Memory B cell (primary cell): Measurements from ENCODE around the gene SMC4.
"Not testable (repeated sequence)": the region's sequence is repeated elsewhere in the genome, so short reads cannot be mapped to it uniquely, and the experiment has no call there.

Experiments
- ATAC-seq: fragments of 150-1000 bp; cut with Tn5 transposase; 2 replicates; pipeline ENCODE4 v1.10.0; 2021; ENCODE audit warnings: low read depth, mild to moderate bottlenecking, moderate library complexity
- DNase-seq, 2 donors: peaks; one replicate each; pipeline ENCODE4 v3.0.0; 2022; ENCODE audit warnings: low spot score in 2 of 2
- H3K27ac Mint-ChIP-seq: one replicate; pipeline ENCODE4 v1.8.0; 2022; ENCODE audit warnings: mild to moderate bottlenecking, moderate library complexity, mixed read lengths
- H3K27me3 Mint-ChIP-seq: one replicate; pipeline ENCODE4 v1.8.0; 2022; ENCODE audit warnings: mixed read lengths
- H3K36me3 Mint-ChIP-seq: one replicate; pipeline ENCODE4 v1.8.0; 2022; ENCODE audit warnings: mild to moderate bottlenecking, mixed read lengths
- H3K4me1 Mint-ChIP-seq: one replicate; pipeline ENCODE4 v1.8.0; 2022; ENCODE audit warnings: mixed read lengths
- H3K4me3 Mint-ChIP-seq: one replicate; pipeline ENCODE4 v1.8.0; 2022; ENCODE audit warnings: mild to moderate bottlenecking, moderate library complexity, mixed read lengths
- H3K9me3 Mint-ChIP-seq: one replicate; pipeline ENCODE4 v1.8.0; 2022; ENCODE audit warnings: mixed read lengths

SMC4 gene

DNA sequence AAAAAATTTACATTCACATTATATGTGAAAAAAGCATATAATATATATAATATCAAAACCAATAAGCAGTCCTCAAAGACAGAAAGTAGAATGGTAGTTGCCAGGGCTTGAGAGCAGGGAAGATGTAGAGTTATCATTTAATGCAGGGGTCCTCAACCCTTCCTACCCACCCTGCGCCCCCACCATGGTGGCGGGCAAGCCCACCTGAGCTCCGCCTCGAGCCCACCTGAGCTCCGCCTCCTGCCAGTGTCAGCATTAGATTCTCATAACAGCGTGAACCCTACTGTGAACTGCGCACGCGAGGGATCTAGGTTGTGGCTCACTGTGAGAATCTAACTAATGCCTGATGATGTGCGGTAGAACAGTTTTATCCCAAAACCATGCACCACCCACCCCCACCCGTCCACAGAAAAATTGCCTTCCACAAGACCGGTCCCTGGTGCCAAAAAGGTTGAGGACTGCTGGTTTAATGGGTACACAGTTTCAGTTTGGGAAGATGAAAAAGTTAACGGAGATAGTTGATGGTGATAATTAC lies 47.1 kb downstream of the SMC4 start:
- Mint-ChIP-seq H3K27ac (no peak overlapping the region), H3K4me3 (no peak overlapping the region), H3K9me3 (no peaks in the 10 kb centered on the region), H3K27me3 (no peaks in the 10 kb centered on the region), H3K36me3 (peaks cover 16% of the 10 kb centered on the region), H3K4me1 (peaks cover 29% of the 10 kb centered on the region)
- DNase-seq: no peak
- no peak for ATAC-seq

DNA sequence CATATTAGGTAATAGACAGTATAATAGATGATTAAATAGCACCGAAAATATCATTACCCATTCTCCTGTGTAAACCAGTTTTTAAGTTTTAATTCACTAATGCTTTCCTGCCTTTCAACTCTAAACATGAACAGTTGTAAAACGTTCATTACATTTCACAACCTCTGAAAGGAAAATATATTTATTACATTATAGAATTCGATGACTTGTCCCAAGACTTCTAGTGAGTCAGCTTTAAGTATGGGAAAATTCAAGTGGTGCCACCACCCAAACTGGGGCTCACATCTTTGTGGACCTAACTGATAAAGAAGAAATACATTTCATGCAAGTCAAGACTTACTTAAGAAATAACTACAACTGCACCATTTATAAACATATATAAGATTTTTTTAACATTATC lies 48.1 kb downstream of the SMC4 start:
- ATAC-seq (no peak), DNase-seq (no peak)
- H3K27me3 Mint-ChIP-seq: no peaks in the 10 kb centered on the region
- peaks cover 26% of the 10 kb centered on the region for H3K4me1 Mint-ChIP-seq
- H3K27ac Mint-ChIP-seq: no peak overlapping the region
- peaks cover 14% of the 10 kb centered on the region for H3K36me3 Mint-ChIP-seq
- H3K4me3 Mint-ChIP-seq: no peak overlapping the region
- no peaks in the 10 kb centered on the region for H3K9me3 Mint-ChIP-seq

DNA sequence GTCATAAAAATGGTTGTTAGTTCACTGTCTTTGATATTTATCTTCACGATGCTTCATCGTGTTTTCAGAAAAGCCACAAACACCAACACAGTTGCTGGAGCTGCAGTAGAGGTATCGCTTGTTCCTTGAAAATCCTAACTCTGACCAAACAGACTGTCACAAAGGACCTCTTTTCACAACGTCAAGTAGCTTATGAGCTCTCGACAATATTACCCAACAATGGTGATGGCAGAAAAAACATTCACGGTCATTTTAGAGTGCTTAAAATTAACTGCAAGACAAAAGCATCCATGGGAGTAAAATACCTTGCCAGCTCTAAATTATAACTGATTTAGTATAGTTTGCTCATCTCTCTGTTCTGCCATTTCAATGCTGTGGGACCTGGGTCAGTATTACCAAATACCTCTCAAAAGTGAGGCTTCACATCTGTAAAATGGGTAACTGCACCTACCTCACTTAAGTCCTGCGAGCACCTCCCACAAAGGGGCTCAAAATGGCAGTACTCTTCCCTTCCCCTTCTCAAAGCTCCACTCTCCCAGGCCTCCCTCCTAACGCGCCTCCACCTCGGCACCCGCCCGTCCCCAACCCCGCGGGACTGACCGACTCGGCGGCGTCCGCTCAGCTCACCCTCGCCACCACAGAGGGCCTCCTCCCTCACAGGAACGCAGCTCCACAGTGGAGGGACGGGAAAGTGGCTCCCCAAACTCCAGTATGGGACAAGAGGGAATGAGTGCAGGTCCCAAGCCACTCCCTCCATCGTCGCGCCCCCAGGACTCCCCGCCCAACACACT lies 49.6 kb downstream of the SMC4 start:
- Mint-ChIP-seq H3K27me3 (no peaks in the 10 kb centered on the region), H3K4me1 (peaks cover 25% of the 10 kb centered on the region), H3K36me3 (peaks cover 9% of the 10 kb centered on the region), H3K27ac (peak overlapping the region; percentile 93), H3K9me3 (no peaks in the 10 kb centered on the region), H3K4me3 (peak overlapping the region; percentile 98)
- peak; percentile 39 for ATAC-seq
- DNase-seq: no peak

DNA sequence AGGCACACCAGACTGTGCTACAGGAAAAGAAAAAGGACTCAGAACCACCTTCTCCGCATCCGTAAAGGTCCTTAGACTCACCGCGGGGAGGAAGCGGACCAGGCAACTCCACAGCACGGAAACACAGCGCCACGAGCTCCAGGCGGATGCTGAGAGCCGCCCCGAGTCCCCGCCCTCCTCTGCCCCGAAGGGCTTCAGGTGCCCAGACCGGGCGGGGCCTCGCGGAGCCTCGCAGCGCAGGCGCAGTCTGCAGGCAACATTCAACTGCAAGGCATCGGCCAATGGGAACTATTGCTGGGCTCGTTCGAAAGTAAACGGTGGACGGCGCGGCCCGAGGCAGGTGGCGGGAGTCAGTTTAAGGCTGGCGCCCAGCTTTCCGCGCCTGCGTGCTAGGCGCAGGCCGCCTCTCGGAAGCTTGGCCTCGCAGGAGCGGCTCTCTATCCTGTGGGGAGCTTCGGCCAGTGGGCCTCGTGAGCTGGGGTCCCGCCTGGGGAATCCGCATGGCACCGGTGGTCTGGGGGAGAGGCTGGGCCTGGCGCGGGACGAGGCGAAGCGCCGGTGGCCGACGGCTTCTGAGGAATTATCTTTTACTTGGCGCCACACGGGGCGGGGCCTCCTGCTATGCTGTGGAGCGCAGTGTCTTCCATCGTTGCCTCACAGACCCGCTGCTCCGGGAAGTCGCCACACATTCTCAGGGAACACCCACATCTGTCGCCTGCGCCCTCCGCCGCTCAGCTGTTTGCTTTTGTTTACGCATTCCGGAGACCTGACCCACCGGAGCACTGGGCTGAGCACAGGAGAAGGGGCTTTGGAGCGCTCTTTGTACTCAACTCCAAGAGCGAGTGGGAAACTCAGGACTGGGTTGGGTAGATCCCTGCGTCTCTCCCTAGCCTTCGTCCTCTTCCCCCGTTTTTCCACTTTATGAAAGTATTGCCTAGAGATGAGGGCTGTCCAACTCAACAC lies 50.5 kb downstream of the SMC4 start, which contains the start of gene TRIM59:
Gene TRIM59 (minus strand): TSS at position 151 of the 963 bp plus-strand sequence. CDS start 10,603 bp downstream, outside the sequence.
- peaks cover 5% of the 10 kb centered on the region for H3K36me3 Mint-ChIP-seq
- peaks cover 20% of the 10 kb centered on the region for H3K4me1 Mint-ChIP-seq
- H3K4me3 Mint-ChIP-seq: peak within 1 kb of the TSS; percentile 98
- H3K27me3 Mint-ChIP-seq: no peaks in the 10 kb centered on the region
- ATAC-seq (peak; percentile 92), DNase-seq (peak; percentile 87 to 92)
- H3K9me3 Mint-ChIP-seq: no peaks in the 10 kb centered on the region
- peak within 1 kb of the TSS; percentile 93 for H3K27ac Mint-ChIP-seq

DNA sequence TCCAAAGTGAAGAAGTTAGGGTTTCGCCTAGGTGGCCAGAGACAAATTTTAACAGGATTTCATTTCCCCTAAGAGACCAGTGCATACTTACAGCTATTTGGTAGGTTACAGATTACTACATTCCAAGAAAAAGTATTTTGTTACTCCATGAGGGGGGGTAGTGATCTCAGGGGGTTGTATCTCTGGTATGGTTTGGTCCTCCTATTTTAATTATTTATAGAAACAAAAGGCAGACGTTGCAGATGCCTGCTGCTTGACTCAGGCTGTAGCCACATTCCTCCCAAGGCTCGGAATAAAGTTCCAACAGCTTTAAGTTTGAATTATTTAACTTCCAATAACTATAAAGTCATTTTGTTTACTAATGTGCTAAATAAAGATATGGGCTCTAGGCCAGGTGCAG lies 51.4 kb downstream of the SMC4 start:
- Mint-ChIP-seq H3K36me3 (peaks cover 2% of the 10 kb centered on the region), H3K27me3 (no peaks in the 10 kb centered on the region), H3K4me3 (peak overlapping the region; percentile 98), H3K4me1 (peaks cover 17% of the 10 kb centered on the region), H3K27ac (no peak overlapping the region), H3K9me3 (no peaks in the 10 kb centered on the region)
- no peak for ATAC-seq
- DNase-seq: no peak

DNA sequence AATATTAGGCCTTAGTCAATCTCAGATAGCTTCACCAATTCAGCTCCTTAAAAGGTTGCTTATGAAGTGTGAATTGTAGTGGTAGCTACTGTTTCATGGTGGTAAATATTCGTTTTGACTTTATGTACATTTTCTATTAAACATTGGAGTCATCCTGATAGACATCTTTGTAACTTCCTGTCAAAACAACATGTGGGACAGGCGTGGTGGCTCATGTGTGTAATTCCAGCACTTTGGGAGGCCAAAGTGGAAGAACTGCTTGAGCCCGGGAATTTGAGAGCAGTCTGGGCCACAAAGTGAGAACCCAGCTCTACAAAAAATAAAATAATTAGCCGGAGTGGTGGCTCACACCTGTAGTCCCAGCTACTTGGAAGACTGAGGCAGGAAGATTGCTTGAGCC lies 52.2 kb downstream of the SMC4 start:
- no peaks in the 10 kb centered on the region for H3K9me3 Mint-ChIP-seq
- no peaks in the 10 kb centered on the region for H3K27me3 Mint-ChIP-seq
- H3K4me3 Mint-ChIP-seq: no peak overlapping the region
- H3K36me3 Mint-ChIP-seq: no peaks in the 10 kb centered on the region
- H3K27ac Mint-ChIP-seq: no peak overlapping the region
- no peak for DNase-seq
- ATAC-seq: no peak
- H3K4me1 Mint-ChIP-seq: peaks cover 14% of the 10 kb centered on the region

DNA sequence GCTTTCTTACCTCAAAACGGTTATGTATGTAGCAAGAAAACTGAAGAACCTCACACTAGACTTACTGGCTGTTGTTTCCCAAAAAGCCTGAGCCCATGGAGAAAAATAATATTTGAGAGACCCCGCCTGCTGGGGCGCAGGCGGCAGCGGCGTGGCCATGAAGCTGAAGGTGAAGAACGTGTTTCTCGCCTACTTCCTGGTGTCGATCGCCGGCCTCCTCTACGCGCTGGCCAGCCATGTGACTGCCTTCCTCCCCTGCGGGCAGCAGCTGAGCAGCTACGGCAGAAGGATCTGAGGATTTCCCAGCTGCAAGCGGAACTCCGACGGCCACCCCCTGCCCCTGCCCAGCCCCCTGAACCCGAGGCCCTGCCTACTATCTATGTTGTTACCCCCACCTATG lies 52.8 kb downstream of the SMC4 start:
- not testable (repeated sequence) for ATAC-seq, H3K27me3 Mint-ChIP-seq, H3K4me3 Mint-ChIP-seq, H3K27ac Mint-ChIP-seq, DNase-seq, H3K9me3 Mint-ChIP-seq, H3K36me3 Mint-ChIP-seq
- H3K4me1 Mint-ChIP-seq: peaks cover 14% of the 10 kb centered on the region

DNA sequence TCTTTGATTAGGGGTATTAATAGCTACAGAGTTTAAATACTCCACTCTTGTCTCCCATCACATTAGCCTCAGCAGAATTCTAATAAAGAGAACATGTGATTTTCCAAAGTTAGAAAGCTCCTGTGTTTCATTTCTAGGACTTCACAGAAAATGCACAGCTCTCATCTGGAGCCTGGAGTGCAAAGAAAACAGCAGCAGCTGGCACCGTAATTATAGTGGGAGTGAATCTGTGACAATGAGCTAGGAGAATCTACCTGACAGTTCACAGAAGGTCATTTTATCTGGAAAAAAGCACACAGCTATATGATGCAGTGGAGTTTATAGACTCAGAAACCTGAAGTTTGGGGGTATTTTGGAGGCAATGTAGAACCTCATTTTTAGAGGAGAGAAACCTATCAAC lies 55.5 kb downstream of the SMC4 start:
- Mint-ChIP-seq H3K36me3 (no peaks in the 10 kb centered on the region), H3K4me3 (no peak overlapping the region), H3K4me1 (peaks cover 4% of the 10 kb centered on the region)

DNA sequence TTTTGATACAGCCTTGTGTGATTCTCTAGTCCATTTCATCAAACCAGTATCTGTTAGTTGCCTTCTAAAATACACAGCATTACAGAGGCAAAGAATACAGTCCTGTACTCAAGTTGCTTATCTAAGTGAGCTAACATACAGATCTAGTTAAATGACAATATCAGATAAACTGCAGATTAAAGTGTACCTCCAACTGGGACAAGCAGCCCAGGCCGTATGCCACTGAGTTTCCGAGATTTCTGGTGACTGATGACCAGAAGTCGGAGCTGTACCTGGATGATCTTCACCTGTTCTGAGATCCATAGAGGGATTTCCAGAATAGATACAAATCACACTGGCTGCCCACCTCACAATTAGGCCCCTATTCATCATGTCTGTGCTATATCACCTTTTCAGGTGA lies 56.4 kb downstream of the SMC4 start:
- ATAC-seq (no peak), DNase-seq (no peak)
- Mint-ChIP-seq H3K36me3 (no peaks in the 10 kb centered on the region), H3K9me3 (no peaks in the 10 kb centered on the region), H3K4me3 (no peak overlapping the region), H3K27me3 (no peaks in the 10 kb centered on the region), H3K4me1 (no peaks in the 10 kb centered on the region), H3K27ac (no peak overlapping the region)

More for the DNA sequence above, 55.5 kb downstream of the SMC4 start:
- Mint-ChIP-seq H3K27me3 (no peaks in the 10 kb centered on the region), H3K27ac (no peak overlapping the region), H3K9me3 (no peaks in the 10 kb centered on the region)
- DNase-seq (no peak), ATAC-seq (no peak)

DNA sequence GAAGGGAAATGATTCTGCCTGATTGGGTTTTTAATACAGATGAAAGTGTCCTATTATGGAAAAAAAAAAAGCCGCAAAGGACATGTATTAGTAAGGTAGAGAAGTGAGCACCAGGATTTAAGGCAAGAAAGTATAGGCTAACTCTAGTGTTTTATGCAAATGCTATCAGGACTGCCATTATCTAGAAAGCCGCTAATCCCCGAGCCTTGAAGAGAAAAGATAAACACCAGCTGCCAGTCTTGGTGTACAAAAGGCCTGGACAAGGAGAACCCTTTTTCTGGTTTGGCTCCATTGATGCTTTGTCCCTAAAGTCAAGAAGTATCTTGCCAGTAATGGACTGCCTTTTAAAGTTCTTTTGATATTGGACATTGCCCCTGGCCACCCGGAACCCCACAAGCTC lies 58.7 kb downstream of the SMC4 start:
- Mint-ChIP-seq H3K9me3 (no peaks in the 10 kb centered on the region), H3K27me3 (peaks cover 9% of the 10 kb centered on the region), H3K4me1 (no peaks in the 10 kb centered on the region), H3K36me3 (no peaks in the 10 kb centered on the region), H3K4me3 (no peak overlapping the region), H3K27ac (no peak overlapping the region)
- no peak for DNase-seq
- no peak for ATAC-seq

DNA sequence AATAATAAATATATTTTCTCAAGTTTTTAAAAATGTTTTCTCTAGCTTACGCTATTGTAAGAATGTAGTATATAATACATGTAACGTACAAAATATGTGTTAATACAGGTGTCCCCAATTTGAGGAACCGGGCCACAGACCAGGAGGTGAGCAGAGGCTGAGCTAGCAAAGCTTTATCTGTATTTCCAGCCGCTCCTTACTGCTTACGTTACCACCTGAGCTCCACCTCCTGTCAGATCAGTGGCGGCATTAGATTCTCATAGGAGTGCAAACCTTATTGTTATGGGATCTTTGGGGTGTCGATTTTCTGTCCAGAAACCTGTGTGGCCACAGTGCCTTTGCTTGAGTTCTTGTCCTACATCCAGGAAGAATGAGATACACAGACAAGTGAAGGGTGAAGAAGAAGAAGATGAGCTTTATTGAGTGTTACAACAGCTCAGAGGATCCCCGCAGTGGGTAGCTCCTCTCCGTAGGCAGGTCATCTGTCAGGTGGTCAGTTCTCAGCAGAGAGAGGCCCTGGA lies 60.1 kb downstream of the SMC4 start:
- Mint-ChIP-seq H3K4me3 (no peak overlapping the region), H3K9me3 (no peaks in the 10 kb centered on the region), H3K4me1 (no peaks in the 10 kb centered on the region), H3K36me3 (no peaks in the 10 kb centered on the region), H3K27me3 (peaks cover 11% of the 10 kb centered on the region), H3K27ac (no peak overlapping the region)
- DNase-seq: no peak
- ATAC-seq: no peak

DNA sequence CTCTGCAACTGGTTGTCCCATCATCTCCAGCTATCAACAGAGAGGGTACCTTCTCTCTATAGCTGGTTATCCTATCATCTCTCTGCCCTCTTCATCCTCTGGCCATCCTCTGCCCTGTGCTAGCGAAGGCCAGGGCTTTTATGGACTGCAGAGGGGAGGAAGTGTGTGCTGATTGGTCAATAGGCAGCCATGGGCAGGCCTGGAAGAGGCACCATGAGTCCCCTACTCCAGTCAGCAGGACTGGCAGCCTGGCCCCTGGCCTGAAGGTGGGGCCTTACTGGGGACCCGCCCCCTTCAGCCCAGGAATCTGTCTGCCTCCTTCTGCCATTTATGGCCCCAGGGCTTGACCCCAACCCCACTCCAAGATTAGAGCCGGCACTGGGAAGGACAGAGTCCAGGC lies 60.6 kb downstream of the SMC4 start:
- Mint-ChIP-seq H3K27ac (no peak overlapping the region), H3K36me3 (no peaks in the 10 kb centered on the region), H3K4me1 (no peaks in the 10 kb centered on the region), H3K27me3 (peaks cover 11% of the 10 kb centered on the region), H3K4me3 (no peak overlapping the region), H3K9me3 (no peaks in the 10 kb centered on the region)
- DNase-seq (no peak), ATAC-seq (no peak)

DNA sequence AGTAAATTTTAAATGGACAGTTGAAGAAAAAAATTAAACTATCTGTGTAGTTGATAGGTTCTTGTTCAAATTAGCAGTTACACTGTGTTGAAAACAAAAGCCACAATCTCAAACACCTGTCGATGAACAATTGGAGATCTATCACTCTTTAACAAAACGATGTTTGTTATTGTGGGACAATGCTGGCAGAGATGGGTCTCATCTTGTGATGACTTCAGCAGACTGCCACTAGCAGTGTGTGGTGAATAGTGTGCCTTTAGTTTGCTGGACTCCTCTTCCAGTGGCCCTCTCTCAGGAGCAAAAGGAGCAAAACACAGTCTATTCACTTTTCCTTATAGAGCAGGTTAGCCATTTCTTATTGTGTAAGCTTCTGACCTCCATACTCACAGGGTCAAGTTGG lies 64.9 kb downstream of the SMC4 start:
- Mint-ChIP-seq H3K27me3 (peaks cover 14% of the 10 kb centered on the region), H3K9me3 (peaks cover 5% of the 10 kb centered on the region), H3K4me1 (no peaks in the 10 kb centered on the region), H3K27ac (no peak overlapping the region), H3K36me3 (no peaks in the 10 kb centered on the region), H3K4me3 (no peak overlapping the region)
- ATAC-seq: no peak
- DNase-seq: no peak

DNA sequence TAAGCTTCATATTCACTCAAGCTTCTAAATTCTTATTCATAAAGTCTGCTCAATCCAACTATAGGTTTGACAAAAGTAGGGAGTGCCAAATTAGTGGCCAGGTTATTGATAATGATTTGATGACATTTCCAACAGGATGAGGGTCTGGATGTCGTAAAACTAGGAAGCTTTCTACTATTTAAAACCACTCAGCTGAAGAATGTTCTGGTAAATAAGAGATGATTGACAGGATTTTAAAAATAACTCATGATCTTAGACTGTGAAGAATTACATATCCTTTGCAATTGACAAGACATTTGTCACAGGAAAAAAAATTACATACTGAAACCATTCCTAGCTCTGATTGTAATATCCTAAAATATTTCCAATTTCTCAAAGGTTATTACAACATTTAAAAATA lies 65.5 kb downstream of the SMC4 start:
- Mint-ChIP-seq H3K27me3 (peaks cover 14% of the 10 kb centered on the region), H3K9me3 (peaks cover 11% of the 10 kb centered on the region), H3K4me1 (no peaks in the 10 kb centered on the region)

More for the DNA sequence above, 65.5 kb downstream of the SMC4 start:
- Mint-ChIP-seq H3K4me3 (no peak overlapping the region), H3K36me3 (peaks cover 3% of the 10 kb centered on the region), H3K27ac (no peak overlapping the region)
- ATAC-seq (no peak), DNase-seq (no peak)
